K562 (cell line): ENCODE data around the gene AP3B2. TPM values are rescaled to one million over a fixed set of nuclear protein-coding genes. Genes with fewer than 3 reads are reported as not detected.
A peak's percentile ranks its signal among the peaks of the same experiment; 100 is the strongest.

Source experiments
- ARID2 ChIP-seq: fragments of 450-650 bp; IDR thresholded peaks from 2 replicates; pipeline ENCODE4 v1.6.1; 2017; ENCODE audit warnings: antibody characterized with exemption, mild to moderate bottlenecking
- BACH1 ChIP-seq: fragments of 200-800 bp; sonication (Bioruptor generic); IDR thresholded peaks from 2 replicates; pipeline ENCODE4 v1.6.1; 2016; ENCODE audit warnings: missing genetic modification characterization, missing compliant biosample characterization
- EWSR1 ChIP-seq: fragments of 450-650 bp; IDR thresholded peaks from 2 replicates; pipeline ENCODE4 v1.6.1; 2018; ENCODE audit warnings: borderline replicate concordance, mild to moderate bottlenecking, low read depth, moderate library complexity; ENCODE audit not compliant: partially characterized antibody
- FOS ChIP-seq: IDR thresholded peaks from 3 replicates; pipeline ENCODE4 v1.6.1; 2011; ENCODE audit not compliant: insufficient read length; ENCODE audit errors: extremely low read depth
- FOSL1 ChIP-seq: fragments of 200-800 bp; sonication (Bioruptor generic); conservative IDR thresholded peaks from 2 replicates; pipeline ENCODE4 v1.6.1; 2016; ENCODE audit warnings: missing genetic modification characterization, missing compliant biosample characterization
- FOXM1 ChIP-seq, 2 experiments: fragments of 450-650 bp in 1 of 2; sonication (generic) in 1 of 2; formaldehyde crosslinking in 1 of 2; IDR thresholded peaks; 2 replicates each; pipeline versions ENCODE4 v1.6.1 to v1.9.0; 2017 to 2022; ENCODE audit warnings: low read depth in 2 of 2, mild to moderate bottlenecking in 2 of 2, missing genetic modification reagents in 1 of 2, moderate library complexity in 1 of 2
- HCFC1 ChIP-seq: IDR thresholded peaks from 2 replicates; pipeline ENCODE4 v1.6.1; 2012; ENCODE audit warnings: low read depth, low read length, improper control_type of control experiment
- LCOR ChIP-seq: sonication (generic); formaldehyde crosslinking; IDR thresholded peaks from 2 replicates; pipeline ENCODE4 v1.8.0; 2022; ENCODE audit warnings: mild to moderate bottlenecking, missing genetic modification reagents
- MCM3 ChIP-seq: fragments of 450-650 bp; IDR thresholded peaks from 2 replicates; pipeline ENCODE4 v1.6.1; 2016
- NCOA4 ChIP-seq: fragments of 450-650 bp; IDR thresholded peaks from 2 replicates; pipeline ENCODE4 v1.6.1; 2018; ENCODE audit warnings: mild to moderate bottlenecking; ENCODE audit not compliant: partially characterized antibody
- OTX1 ChIP-seq: fragments of 450-650 bp; formaldehyde crosslinking; IDR thresholded peaks from 2 replicates; pipeline ENCODE4 v1.4.0; 2022; ENCODE audit warnings: mild to moderate bottlenecking
- PURB ChIP-seq: sonication (generic); formaldehyde crosslinking; IDR thresholded peaks from 2 replicates; pipeline ENCODE4 v1.9.0; 2021; ENCODE audit warnings: low read depth, mild to moderate bottlenecking, missing genetic modification reagents
- SMARCE1 ChIP-seq: fragments of 450-650 bp; IDR thresholded peaks from 2 replicates; pipeline ENCODE4 v1.7.1; 2016; ENCODE audit warnings: mild to moderate bottlenecking
- SNIP1 ChIP-seq: fragments of 450-650 bp; IDR thresholded peaks from 2 replicates; pipeline ENCODE4 v1.7.1; 2017; ENCODE audit warnings: low read depth, mild to moderate bottlenecking
- SUPT5H ChIP-seq: fragments of 450-650 bp; IDR thresholded peaks from 2 replicates; pipeline ENCODE4 v1.6.1; 2016
- ZFX ChIP-seq: sonication (generic); formaldehyde crosslinking; IDR thresholded peaks from 2 replicates; pipeline ENCODE4 v1.8.0; 2022; ENCODE audit warnings: mild to moderate bottlenecking, missing genetic modification reagents, moderate library complexity
- ZNF282 ChIP-seq: sonication (generic); formaldehyde crosslinking; IDR thresholded peaks from 2 replicates; pipeline ENCODE4 v1.8.1; 2023; ENCODE audit warnings: missing genetic modification reagents
- ZNF668 ChIP-seq: fragments of 250-450 bp; sonication (Bioruptor Pico); IDR thresholded peaks from 2 replicates; pipeline ENCODE4 v1.8.0; 2022; ENCODE audit warnings: mild to moderate bottlenecking, inconsistent platforms
- polyA plus RNA-seq, 8 experiments: library from polyadenylated mRNA; depleted of rRNA in 4 of 8; stranded (reverse) in 5 of 8; unstranded in 3 of 8; fragments of >200 nt; fragmentation: Nextera tagmentation in 2 of 8; fragmentation: Illumina TruSeq in 1 of 8; extraction: Ambion mirVana in 2 of 8; extraction: Trizol in 1 of 8; gene quantifications; 2 replicates each; pipeline versions ENCODE4 v1.2.1 to v1.2.3, GENCODE V29; 2011 to 2014; ENCODE audit warnings: inconsistent platforms in 1 of 8, missing spikeins in 1 of 8
- total RNA-seq, 7 experiments: library from RNA; depleted of rRNA in 6 of 7; stranded (reverse); fragments of >200 nt in 6 of 7; fragmentation: Illumina TruSeq in 2 of 7; extraction: Trizol in 2 of 7; gene quantifications; 2 replicates each; pipeline versions ENCODE4 v1.2.1 to v1.2.3, GENCODE V29; 2011 to 2021; ENCODE audit warnings: low replicate concordance in 1 of 7
- TF ChIP-seq, protein P1 (sequence below): fragments of 250-450 bp; sonication (Bioruptor Pico); IDR thresholded peaks from 2 replicates; pipeline ENCODE4 v1.8.0; 2022; ENCODE audit warnings: moderate library complexity, mild to moderate bottlenecking, inconsistent platforms
- TF ChIP-seq, protein P2 (sequence below), 2 experiments: fragments of 450-650 bp in 1 of 2; sonication (generic) in 1 of 2; formaldehyde crosslinking in 1 of 2; IDR thresholded peaks in 1 of 2; conservative IDR thresholded peaks in 1 of 2; 2 replicates each; pipeline versions ENCODE4 v1.6.1 to v1.8.1; 2016 to 2023; ENCODE audit warnings: mild to moderate bottlenecking in 2 of 2, moderate library complexity in 2 of 2, inconsistent platforms in 1 of 2, missing genetic modification reagents in 1 of 2
- TF ChIP-seq, protein P3 (sequence below): fragments of 250-450 bp; sonication (Bioruptor Pico); IDR thresholded peaks from 2 replicates; pipeline ENCODE4 v1.9.0; 2021; ENCODE audit warnings: mild to moderate bottlenecking, inconsistent platforms
- TF ChIP-seq, protein P4 (sequence below): fragments of 450-650 bp; conservative IDR thresholded peaks from 2 replicates; pipeline ENCODE4 v1.6.1; 2016; ENCODE audit warnings: missing genetic modification characterization, low read depth, mild to moderate bottlenecking, control low read depth, missing compliant biosample characterization
- TF ChIP-seq, protein P5 (sequence below): fragments of 250-450 bp; sonication (Bioruptor Pico); IDR thresholded peaks from 2 replicates; pipeline ENCODE4 v1.8.0; 2021; ENCODE audit warnings: borderline replicate concordance, mild to moderate bottlenecking, moderate library complexity; ENCODE audit not compliant: poor library complexity, severe bottlenecking

AP3B2 gene
- total and polyA plus RNA-seq, 9 of the 15 experiments (the other 6 are each of a cell fraction or from before 2014, with no cell fraction given) = 0.03 to 0.15 (median 0.10) TPM; not detected in 2

DNA sequence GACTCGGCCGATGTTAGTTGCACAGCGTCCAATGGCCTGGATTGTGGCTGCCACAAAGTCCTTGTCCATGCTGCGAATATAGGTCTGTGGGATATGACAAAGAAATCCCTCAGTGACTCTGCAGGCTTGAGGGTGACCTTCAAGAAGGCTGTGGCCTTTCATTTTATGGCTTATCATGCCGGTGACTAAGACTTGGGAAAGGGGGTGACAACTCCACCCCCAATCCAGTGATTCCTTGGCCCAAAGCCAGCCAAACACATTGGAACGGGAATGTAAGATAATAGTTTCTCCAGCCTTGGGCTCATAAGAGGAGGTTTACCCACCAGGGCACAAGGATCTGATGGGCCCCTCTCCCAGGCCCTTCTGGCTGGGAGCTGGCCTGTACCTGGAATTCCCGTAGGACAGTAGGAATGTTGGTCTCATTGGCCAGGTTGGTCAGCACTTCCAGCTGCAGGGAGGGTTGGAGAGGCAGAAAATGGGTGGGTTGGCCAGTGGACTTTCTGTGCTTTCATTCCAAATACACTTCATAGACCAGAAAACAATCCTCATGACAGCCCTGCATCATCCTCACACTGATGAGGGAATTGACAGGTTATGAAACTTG lies 31.9 kb downstream of the AP3B2 start (continued):
- TF ChIP-seq, protein P1, sequence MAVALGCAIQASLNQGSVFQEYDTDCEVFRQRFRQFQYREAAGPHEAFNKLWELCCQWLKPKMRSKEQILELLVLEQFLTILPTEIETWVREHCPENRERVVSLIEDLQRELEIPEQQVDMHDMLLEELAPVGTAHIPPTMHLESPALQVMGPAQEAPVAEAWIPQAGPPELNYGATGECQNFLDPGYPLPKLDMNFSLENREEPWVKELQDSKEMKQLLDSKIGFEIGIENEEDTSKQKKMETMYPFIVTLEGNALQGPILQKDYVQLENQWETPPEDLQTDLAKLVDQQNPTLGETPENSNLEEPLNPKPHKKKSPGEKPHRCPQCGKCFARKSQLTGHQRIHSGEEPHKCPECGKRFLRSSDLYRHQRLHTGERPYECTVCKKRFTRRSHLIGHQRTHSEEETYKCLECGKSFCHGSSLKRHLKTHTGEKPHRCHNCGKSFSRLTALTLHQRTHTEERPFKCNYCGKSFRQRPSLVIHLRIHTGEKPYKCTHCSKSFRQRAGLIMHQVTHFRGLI (CRISPR knock-in tag) = no peak
- TF ChIP-seq ARID2 (no peak), NCOA4 (no peak), ZNF668 (no peak), FOS (no peak), ZNF282 (CRISPR knock-in tag) (no peak), SNIP1 (no peak), HCFC1 (no peak), OTX1 (CRISPR knock-in tag) (no peak), FOSL1 (tag) (peak; percentile 92), SMARCE1 (no peak), LCOR (CRISPR knock-in tag) (no peak), PURB (CRISPR knock-in tag) (no peak), EWSR1 (no peak), ZFX (no peak), SUPT5H (no peak), MCM3 (no peak), BACH1 (tag) (no peak), FOXM1 (IDR thresholded peaks at IDR 0.05; ENCODE audit: low read depth) (no peak), FOXM1 (CRISPR knock-in tag; IDR thresholded peaks at IDR 0.05; ENCODE audit: low read depth) (no peak)
- TF ChIP-seq, protein P2, sequence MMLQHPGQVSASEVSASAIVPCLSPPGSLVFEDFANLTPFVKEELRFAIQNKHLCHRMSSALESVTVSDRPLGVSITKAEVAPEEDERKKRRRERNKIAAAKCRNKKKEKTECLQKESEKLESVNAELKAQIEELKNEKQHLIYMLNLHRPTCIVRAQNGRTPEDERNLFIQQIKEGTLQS (IDR thresholded peaks at IDR 0.05) = peak; percentile 56; the same call in 1 of the 2 replicates
- TF ChIP-seq, protein P2 (CRISPR knock-in tag; conservative IDR thresholded peaks at IDR 0.05) = no peak
- TF ChIP-seq, protein P3, sequence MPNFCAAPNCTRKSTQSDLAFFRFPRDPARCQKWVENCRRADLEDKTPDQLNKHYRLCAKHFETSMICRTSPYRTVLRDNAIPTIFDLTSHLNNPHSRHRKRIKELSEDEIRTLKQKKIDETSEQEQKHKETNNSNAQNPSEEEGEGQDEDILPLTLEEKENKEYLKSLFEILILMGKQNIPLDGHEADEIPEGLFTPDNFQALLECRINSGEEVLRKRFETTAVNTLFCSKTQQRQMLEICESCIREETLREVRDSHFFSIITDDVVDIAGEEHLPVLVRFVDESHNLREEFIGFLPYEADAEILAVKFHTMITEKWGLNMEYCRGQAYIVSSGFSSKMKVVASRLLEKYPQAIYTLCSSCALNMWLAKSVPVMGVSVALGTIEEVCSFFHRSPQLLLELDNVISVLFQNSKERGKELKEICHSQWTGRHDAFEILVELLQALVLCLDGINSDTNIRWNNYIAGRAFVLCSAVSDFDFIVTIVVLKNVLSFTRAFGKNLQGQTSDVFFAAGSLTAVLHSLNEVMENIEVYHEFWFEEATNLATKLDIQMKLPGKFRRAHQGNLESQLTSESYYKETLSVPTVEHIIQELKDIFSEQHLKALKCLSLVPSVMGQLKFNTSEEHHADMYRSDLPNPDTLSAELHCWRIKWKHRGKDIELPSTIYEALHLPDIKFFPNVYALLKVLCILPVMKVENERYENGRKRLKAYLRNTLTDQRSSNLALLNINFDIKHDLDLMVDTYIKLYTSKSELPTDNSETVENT (CRISPR knock-in tag) = no peak
- TF ChIP-seq, protein P4, sequence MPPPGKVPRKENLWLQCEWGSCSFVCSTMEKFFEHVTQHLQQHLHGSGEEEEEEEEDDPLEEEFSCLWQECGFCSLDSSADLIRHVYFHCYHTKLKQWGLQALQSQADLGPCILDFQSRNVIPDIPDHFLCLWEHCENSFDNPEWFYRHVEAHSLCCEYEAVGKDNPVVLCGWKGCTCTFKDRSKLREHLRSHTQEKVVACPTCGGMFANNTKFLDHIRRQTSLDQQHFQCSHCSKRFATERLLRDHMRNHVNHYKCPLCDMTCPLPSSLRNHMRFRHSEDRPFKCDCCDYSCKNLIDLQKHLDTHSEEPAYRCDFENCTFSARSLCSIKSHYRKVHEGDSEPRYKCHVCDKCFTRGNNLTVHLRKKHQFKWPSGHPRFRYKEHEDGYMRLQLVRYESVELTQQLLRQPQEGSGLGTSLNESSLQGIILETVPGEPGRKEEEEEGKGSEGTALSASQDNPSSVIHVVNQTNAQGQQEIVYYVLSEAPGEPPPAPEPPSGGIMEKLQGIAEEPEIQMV (tag) = no peak
- TF ChIP-seq, protein P5, sequence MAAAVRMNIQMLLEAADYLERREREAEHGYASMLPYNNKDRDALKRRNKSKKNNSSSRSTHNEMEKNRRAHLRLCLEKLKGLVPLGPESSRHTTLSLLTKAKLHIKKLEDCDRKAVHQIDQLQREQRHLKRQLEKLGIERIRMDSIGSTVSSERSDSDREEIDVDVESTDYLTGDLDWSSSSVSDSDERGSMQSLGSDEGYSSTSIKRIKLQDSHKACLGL (CRISPR knock-in tag) = no peak
